GM23248 (cell line): ENCODE measurements around the gene L3MBTL4.

Source experiments
- EZH2 ChIP-seq: fragments of 200-600 bp; sonication (generic); IDR thresholded peaks from 2 replicates; pipeline ENCODE4 v1.6.1; 2018; ENCODE audit warnings: antibody characterized with exemption, mild to moderate bottlenecking; ENCODE audit not compliant: insufficient read depth, poor library complexity, severe bottlenecking
- EZH2phosphoT487 ChIP-seq: fragments of 200-600 bp; sonication (generic); IDR thresholded peaks from 2 replicates; pipeline ENCODE4 v1.6.1; 2018; ENCODE audit warnings: antibody characterized with exemption, moderate library complexity, mild to moderate bottlenecking, low read depth; ENCODE audit not compliant: insufficient read depth

DNA sequence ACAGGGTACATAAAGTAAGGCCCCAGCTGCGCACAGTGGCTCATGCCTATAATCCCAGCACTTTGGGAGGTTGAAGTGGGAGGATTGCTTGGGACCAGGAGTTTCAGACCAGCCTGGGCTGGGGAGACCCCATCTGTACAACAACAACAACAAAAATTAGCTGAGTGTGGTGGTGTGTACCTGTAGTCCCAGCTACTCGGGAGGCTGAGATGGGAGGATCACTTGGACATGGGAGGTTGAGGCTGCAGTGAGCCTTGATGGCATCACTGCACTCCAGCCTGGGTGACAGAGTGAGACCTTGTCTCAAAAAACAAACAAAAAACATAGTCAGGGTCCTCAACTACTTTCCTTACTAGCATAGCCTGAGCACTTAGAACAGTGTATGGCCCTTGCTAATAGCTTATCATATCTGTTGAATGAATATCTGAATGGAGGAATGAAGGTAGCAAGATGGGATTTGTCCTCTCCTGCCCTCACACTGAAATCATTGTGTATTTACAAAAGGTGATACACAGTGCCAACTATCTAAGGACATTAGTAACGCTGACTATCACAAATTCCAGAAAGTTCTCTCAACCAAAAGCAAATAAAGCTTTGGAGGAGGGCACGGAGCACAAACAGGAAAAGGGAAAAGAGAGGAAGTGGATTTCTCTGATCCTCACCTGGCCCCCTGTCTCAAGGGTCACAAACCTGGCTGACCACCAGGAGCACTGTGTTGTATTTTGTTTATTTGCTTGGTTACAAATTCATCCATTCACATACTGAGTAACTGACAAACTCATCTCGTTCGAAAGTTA, 38.1 kb downstream of the L3MBTL4 start:
- no peak for TF ChIP-seq EZH2phosphoT487
- no peak for TF ChIP-seq EZH2
